K562 (cell line): ENCODE data around the gene ZNF141.

Source experiments
- ATF1 ChIP-seq, 2 experiments: fragments of 450-650 bp in 1 of 2; IDR thresholded peaks; 2 replicates each; pipeline ENCODE4 v1.6.1; 2016; ENCODE audit warnings: missing compliant biosample characterization in 1 of 2, missing genetic modification characterization in 1 of 2
- BCLAF1 ChIP-seq, 2 experiments: fragments of 450-650 bp in 1 of 2; IDR thresholded peaks; 2 replicates each; pipeline ENCODE4 v1.6.1; 2011 to 2017; ENCODE audit warnings: low read depth in 2 of 2, antibody characterized with exemption in 1 of 2, borderline replicate concordance in 1 of 2, low read length in 1 of 2, mild to moderate bottlenecking in 1 of 2, mixed read lengths in 1 of 2; ENCODE audit not compliant: control insufficient read depth in 1 of 2
- CEBPB ChIP-seq: fragments of 450-650 bp; IDR thresholded peaks from 2 replicates; pipeline ENCODE4 v1.6.1; 2016; ENCODE audit warnings: missing genetic modification characterization, missing compliant biosample characterization
- CHCHD3 ChIP-seq: fragments of 250-450 bp; sonication (Bioruptor Pico); IDR thresholded peaks from 2 replicates; pipeline ENCODE4 v2.1.2; 2022; ENCODE audit warnings: mild to moderate bottlenecking
- CTCF ChIP-seq, 3 experiments: IDR thresholded peaks in 2 of 3; conservative IDR thresholded peaks in 1 of 3; 2 replicates each; pipeline ENCODE4 v1.5.1; 2011 to 2012; ENCODE audit warnings: low read length in 3 of 3, mild to moderate bottlenecking in 3 of 3, control low read depth in 2 of 3, improper control_type of control experiment in 1 of 3, inconsistent platforms in 1 of 3, low read depth in 1 of 3, mixed read lengths in 1 of 3, moderate library complexity in 1 of 3; ENCODE audit not compliant: insufficient read depth in 2 of 3
- NCOA2 ChIP-seq, 2 experiments: fragments of 450-650 bp; IDR thresholded peaks; 2 replicates each; pipeline ENCODE4 v1.6.1; 2018; ENCODE audit warnings: mild to moderate bottlenecking in 2 of 2, moderate library complexity in 1 of 2; ENCODE audit not compliant: partially characterized antibody in 2 of 2
- REST ChIP-seq, 2 experiments: fragments of 450-650 bp; formaldehyde crosslinking in 1 of 2; IDR thresholded peaks; 2 replicates each; pipeline versions ENCODE4 v1.4.0 to v1.6.1; 2014 to 2020; ENCODE audit warnings: mild to moderate bottlenecking in 2 of 2, borderline replicate concordance in 1 of 2, low read depth in 1 of 2
- SMARCC2 ChIP-seq: fragments of 450-650 bp; IDR thresholded peaks from 2 replicates; pipeline ENCODE4 v1.6.1; 2017; ENCODE audit warnings: antibody characterized with exemption, moderate library complexity, mild to moderate bottlenecking, low read depth
- SMC3 ChIP-seq: conservative IDR thresholded peaks from 2 replicates; pipeline ENCODE4 v1.6.1; 2011; ENCODE audit warnings: low read depth, low read length, improper control_type of control experiment; ENCODE audit not compliant: insufficient read depth
- TAF15 ChIP-seq: fragments of 200-400 bp; formaldehyde crosslinking; IDR thresholded peaks from 2 replicates; pipeline ENCODE4 v1.6.1; 2017; ENCODE audit warnings: mild to moderate bottlenecking, low read depth, low read length, moderate library complexity
- TRIM25 ChIP-seq: fragments of 450-650 bp; IDR thresholded peaks from 2 replicates; pipeline ENCODE4 v1.7.0; 2016; ENCODE audit warnings: borderline replicate concordance
- ZNF586 ChIP-seq: fragments of 450-650 bp; formaldehyde crosslinking; conservative IDR thresholded peaks from 2 replicates; pipeline ENCODE4 v1.4.0; 2020; ENCODE audit warnings: mild to moderate bottlenecking, moderate library complexity

GRCh38 chr4:374298-375160, 36.9 kb downstream of the ZNF141 start:
- TF ChIP-seq TAF15, result no peak
- no peak for TF ChIP-seq CHCHD3
- no peak for TF ChIP-seq ZNF586 (CRISPR knock-in tag)
- no peak for TF ChIP-seq CTCF (IDR thresholded peaks at IDR 0.05 in 2 of 3, conservative IDR thresholded peaks at IDR 0.05 in 1 of 3; ENCODE audit: insufficient read depth in 2 of 3, low read depth in 1 of 3, low read length in 3 of 3)
- TF ChIP-seq ATF1 (CRISPR knock-in tag; IDR thresholded peaks at IDR 0.05), result no peak
- no peak for TF ChIP-seq ATF1 (tag; IDR thresholded peaks at IDR 0.05)
- TF ChIP-seq SMC3, result no peak
- TF ChIP-seq REST (IDR thresholded peaks at IDR 0.05; ENCODE audit: borderline replicate concordance), result no peak
- no peak for TF ChIP-seq REST (CRISPR knock-in tag; IDR thresholded peaks at IDR 0.05; ENCODE audit: low read depth)
- TF ChIP-seq SMARCC2, result no peak
- no peak for TF ChIP-seq CEBPB (tag)
- TF ChIP-seq TRIM25, result no peak
- TF ChIP-seq NCOA2 (IDR thresholded peaks at IDR 0.05; ENCODE audit: partially characterized antibody in 2 of 2), result no peak
- TF ChIP-seq BCLAF1 (IDR thresholded peaks at IDR 0.05; ENCODE audit: borderline replicate concordance in 1 of 2, control insufficient read depth in 1 of 2, low read depth in 2 of 2, low read length in 1 of 2), result no peak
